Measurements from ENCODE around the gene GPHA2. TPM values are rescaled to one million over a fixed set of nuclear protein-coding genes. Genes with fewer than 3 reads are reported as not detected.

GPHA2 gene
- total RNA-seq, 4 donors from 2014 or later, result not detected

GRCh38 chr11:64910451-64911093, 25.1 kb downstream of the GPHA2 start:
- H3K27me3 ChIP-seq, result no peaks in the 10 kb centered on the region
- TF ChIP-seq POLR2A (IDR thresholded peaks at IDR 0.05), result no peak
- no peak for TF ChIP-seq CTCF (IDR thresholded peaks at IDR 0.05)
- H3K4me3 ChIP-seq, result no peak overlapping the region
- H3K27ac ChIP-seq, result no peak overlapping the region
- H3K9me3 ChIP-seq, result no peaks in the 10 kb centered on the region
- H3K36me3 ChIP-seq, result no peaks in the 10 kb centered on the region
- intact Hi-C loops (cut with DNase I; ENCODE audit: low total_unique reads), result no loop called here
- no peak for DNase-seq
- H3K4me1 ChIP-seq, result no peaks in the 10 kb centered on the region

DNA sequence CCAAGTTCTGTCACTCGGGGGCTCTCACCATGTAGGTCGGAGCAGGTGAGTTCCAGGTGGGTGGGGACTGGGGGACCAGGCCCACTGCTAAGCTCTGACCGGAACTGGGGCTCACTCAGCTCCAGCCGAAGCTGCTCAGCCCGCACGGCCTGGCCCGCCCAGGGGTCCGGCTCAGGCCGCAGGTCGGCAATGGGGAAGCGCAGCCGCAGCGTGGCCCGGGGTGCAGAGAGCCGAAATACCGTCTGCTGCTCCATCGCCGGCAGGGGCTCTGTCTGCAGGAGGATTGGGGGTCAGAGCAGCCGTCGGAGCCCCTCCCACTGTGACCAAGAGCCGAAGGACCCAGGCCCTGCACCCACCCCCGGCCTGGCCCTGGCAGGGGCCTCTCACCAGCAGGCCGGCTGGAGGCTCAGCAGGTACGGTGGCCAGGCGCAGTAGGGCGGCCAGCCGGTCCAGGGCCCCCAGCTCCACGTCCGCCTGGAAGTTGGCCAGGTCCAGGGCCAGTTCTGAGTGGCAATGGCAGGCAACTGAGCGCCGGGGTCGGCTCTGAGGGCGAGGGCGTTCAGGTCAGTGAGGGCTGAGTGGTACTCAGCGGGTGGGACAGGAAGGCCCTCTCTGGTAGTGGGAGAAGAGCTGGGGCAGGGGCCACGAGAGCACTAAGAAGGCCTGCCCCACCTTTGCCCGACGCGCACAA, 25.9 kb downstream of the GPHA2 start:
- no peaks in the 10 kb centered on the region for H3K4me1 ChIP-seq
- intact Hi-C loops (cut with DNase I; ENCODE audit: low total_unique reads), result no loop called here
- no peak overlapping the region for H3K4me3 ChIP-seq
- no peak for DNase-seq
- H3K27ac ChIP-seq, result no peak overlapping the region
- H3K27me3 ChIP-seq, result no peaks in the 10 kb centered on the region
- no peaks in the 10 kb centered on the region for H3K9me3 ChIP-seq
- H3K36me3 ChIP-seq, result no peaks in the 10 kb centered on the region
- no peak for TF ChIP-seq CTCF (IDR thresholded peaks at IDR 0.05)
- no peak for TF ChIP-seq POLR2A (IDR thresholded peaks at IDR 0.05)

- intact Hi-C loops (cut with DNase I; ENCODE audit: low total_unique reads), result no loop called here
- Histone ChIP-seq H3K4me3 (no peak overlapping the region), H3K4me1 (no peaks in the 10 kb centered on the region), H3K27ac (no peak overlapping the region), H3K9me3 (no peaks in the 10 kb centered on the region), H3K36me3 (no peaks in the 10 kb centered on the region), H3K27me3 (no peaks in the 10 kb centered on the region)
- no peak for DNase-seq
- no peak for TF ChIP-seq POLR2A (IDR thresholded peaks at IDR 0.05)
- TF ChIP-seq CTCF (IDR thresholded peaks at IDR 0.05), result no peak
These were observed 26.9 kb downstream of the GPHA2 start for GRCh38 chr11:64908766-64909165.

DNA sequence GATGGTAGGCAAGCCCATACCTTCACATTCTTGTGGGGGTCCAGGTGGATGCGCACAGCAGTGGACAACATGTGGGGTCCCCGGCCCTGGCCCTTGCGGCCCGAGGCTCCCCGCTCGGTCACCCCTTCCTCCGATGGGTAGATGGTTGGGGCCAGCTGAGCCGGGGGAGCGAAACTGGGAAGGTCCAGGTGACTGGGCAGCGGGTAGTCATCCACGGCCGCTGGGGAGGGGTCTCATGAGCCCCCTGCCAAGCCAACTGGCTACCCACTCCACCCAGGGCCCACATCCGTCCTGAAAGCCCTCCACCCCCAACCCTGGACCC, 29.4 kb downstream of the GPHA2 start:
- TF ChIP-seq CTCF (IDR thresholded peaks at IDR 0.05) (no peak), POLR2A (IDR thresholded peaks at IDR 0.05) (no peak)
- Histone ChIP-seq H3K27ac (no peak overlapping the region), H3K4me3 (no peak overlapping the region), H3K27me3 (no peaks in the 10 kb centered on the region), H3K9me3 (no peaks in the 10 kb centered on the region), H3K4me1 (no peaks in the 10 kb centered on the region), H3K36me3 (no peaks in the 10 kb centered on the region)
- no peak for DNase-seq
- intact Hi-C loops (cut with DNase I; ENCODE audit: low total_unique reads), result no loop called here

DNA sequence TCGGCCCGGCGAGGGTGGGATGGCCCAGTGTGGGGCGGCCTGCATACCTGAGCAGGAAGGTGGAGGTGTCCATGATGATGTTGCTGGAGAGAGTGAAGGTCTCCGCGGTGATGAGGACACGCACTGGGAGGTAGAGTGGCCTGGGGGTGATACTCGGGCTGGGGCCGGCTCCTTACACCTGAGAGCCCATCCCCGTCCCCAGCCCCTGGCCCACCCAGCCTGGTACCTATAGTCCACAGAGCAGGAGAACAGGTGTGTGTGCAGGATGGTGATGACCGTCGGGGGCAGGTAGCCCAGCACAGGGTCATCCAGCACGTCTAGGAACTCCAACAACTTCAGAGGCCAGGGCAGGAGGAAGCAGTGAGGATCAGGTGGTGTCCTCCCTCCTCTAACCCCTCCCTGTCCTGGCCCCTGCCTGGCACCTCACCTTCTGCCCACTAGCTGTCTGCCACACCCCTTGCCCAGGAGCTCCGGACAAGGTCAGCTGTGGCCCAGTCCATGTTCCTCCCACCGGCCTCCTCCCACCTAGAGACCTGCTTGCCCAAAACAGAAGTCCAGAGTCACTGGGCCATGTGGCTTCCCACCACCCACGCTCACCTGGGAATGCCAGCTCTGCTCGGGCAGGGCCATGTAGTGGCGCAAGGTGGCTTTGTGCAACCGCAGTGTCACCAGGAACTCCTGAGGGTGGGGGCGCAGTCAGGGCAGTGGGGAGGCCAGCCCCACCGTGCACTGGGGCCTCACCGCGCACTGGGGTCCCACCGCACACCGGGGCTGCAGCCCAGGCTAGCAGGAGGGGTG, 30.0 kb downstream of the GPHA2 start:
- Histone ChIP-seq H3K4me1 (no peaks in the 10 kb centered on the region), H3K9me3 (no peaks in the 10 kb centered on the region), H3K27me3 (no peaks in the 10 kb centered on the region), H3K27ac (no peak overlapping the region), H3K36me3 (no peaks in the 10 kb centered on the region), H3K4me3 (no peak overlapping the region)
- no peak for TF ChIP-seq POLR2A (IDR thresholded peaks at IDR 0.05)
- DNase-seq, result no peak
- intact Hi-C loops (cut with DNase I; ENCODE audit: low total_unique reads), result no loop called here

All from uterus (tissue), 4 donors.